NB4 (cell line): Measurements from ENCODE around the gene DLK1.

Experiments used
- CTCF ChIP-seq: IDR thresholded peaks from one replicate; pipeline ENCODE4 v1.5.1; 2012; ENCODE audit warnings: low read depth, low read length
- MAX ChIP-seq: IDR thresholded peaks from 2 replicates; pipeline ENCODE4 v1.6.1; 2011; ENCODE audit warnings: low read depth, low read length
- POLR2A ChIP-seq: IDR thresholded peaks from 2 replicates; pipeline ENCODE4 v1.6.1; 2011; ENCODE audit warnings: mild to moderate bottlenecking; ENCODE audit not compliant: insufficient read length; ENCODE audit errors: extremely low read depth

GRCh38 chr14:100741966-100742365 is 15.3 kb downstream of the DLK1 start:
- TF ChIP-seq CTCF: no peak
- TF ChIP-seq POLR2A: no peak
- TF ChIP-seq MAX: no peak
